Calu3 (cell line): ENCODE measurements around the gene LYPLA2. TPM values are rescaled to one million over a fixed set of nuclear protein-coding genes. Genes with fewer than 3 reads are reported as not detected.

Experiments
- BruUV-seq: library from RNA; stranded (reverse); fragments of 400-500 nt; replicated peaks from 2 replicates; lab custom pipeline; 2021; lab: Mats Ljungman, UMichigan
- CTCF ChIA-PET: fragments of 300-600 bp; sonication (Branson Sonifier 250); formaldehyde crosslinking; loops from one replicate; lab custom pipeline; 2022; ENCODE audit warnings: antibody characterized with exemption; lab: Charles Lee
- DNase-seq: peaks from one replicate; pipeline ENCODE4 v3.0.0; 2022
- H3K27ac Mint-ChIP-seq: one replicate; pipeline ENCODE4 v1.8.0; 2022; ENCODE audit warnings: mixed read lengths; ENCODE audit not compliant: unreplicated experiment
- H3K27me3 Mint-ChIP-seq: one replicate; pipeline ENCODE4 v1.8.0; 2022; ENCODE audit warnings: mixed read lengths; ENCODE audit not compliant: unreplicated experiment
- H3K36me3 Mint-ChIP-seq: one replicate; pipeline ENCODE4 v1.8.0; 2022; ENCODE audit warnings: mild to moderate bottlenecking, moderate library complexity, mixed read lengths; ENCODE audit not compliant: insufficient read depth, unreplicated experiment
- H3K4me1 Mint-ChIP-seq: one replicate; pipeline ENCODE4 v1.8.0; 2022; ENCODE audit warnings: mild to moderate bottlenecking, low read depth, mixed read lengths; ENCODE audit not compliant: unreplicated experiment
- H3K4me3 Mint-ChIP-seq: one replicate; pipeline ENCODE4 v1.8.0; 2022; ENCODE audit warnings: mild to moderate bottlenecking, low read depth, moderate library complexity, mixed read lengths; ENCODE audit not compliant: unreplicated experiment
- H3K9me3 Mint-ChIP-seq: one replicate; pipeline ENCODE4 v1.8.0; 2022; ENCODE audit warnings: low read depth, mixed read lengths; ENCODE audit not compliant: unreplicated experiment
- CTCF ChIP-seq: fragments of 200-600 bp; IDR thresholded peaks from one replicate; pipeline ENCODE4 v1.8.0; 2022; ENCODE audit warnings: antibody characterized with exemption; ENCODE audit not compliant: unreplicated experiment
- intact Hi-C: fragments of 100-400 bp; cut with micrococcal nuclease; formaldehyde crosslinking; loops from one replicate; pipeline ENCODE4 v1.10.0; 2022; ENCODE audit not compliant: unreplicated experiment
- total RNA-seq: library from RNA; stranded (reverse); gene quantifications from 2 replicates; pipeline ENCODE4 v1.2.3, GENCODE V29; 2022

The LYPLA2 gene
- total RNA-seq, 1 experiment from 2014 or later = 52.0 TPM

DNA sequence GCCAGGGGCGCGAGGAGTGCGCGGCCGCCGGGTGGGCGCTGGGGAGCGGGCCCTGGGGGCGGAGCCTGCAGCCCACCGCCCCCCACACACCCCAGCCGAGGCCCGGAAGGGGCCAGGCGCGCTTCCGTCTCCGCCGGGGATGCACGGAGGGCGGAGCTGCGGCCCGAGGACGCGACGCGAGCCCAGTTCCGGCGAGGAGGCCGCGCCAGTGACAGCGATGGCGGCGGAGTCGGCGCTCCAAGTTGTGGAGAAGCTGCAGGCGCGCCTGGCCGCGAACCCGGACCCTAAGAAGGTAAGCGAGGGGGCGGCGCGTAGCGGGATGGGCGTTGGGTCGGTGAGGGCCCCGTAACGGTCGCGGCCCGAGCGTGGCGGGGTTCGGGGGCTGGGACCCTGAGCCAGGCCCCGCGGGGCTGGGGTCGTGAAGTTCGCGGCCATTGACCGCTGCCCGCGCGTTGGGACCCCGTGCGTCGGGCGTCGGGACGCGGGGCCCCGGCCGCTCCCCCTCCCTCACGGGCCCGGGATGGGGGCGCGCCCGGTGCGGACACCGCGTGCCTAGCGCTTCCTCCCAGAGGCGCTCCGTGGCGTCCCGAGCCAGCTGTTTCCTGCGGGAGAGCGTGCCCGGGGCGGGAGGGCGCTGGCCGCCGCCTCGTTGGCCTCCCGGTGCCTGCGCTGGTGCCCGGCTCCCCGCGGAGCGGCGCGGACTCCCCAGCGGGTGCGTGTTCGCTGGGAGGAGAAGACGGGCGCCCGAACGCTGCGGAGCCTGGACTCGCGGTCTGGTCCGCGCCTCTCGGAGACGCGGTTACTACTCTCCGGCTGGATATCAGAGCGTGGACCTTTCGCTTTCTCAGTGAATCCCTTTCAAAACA is 47.4 kb upstream of the LYPLA2 start, which contains the start of gene ELOA:
Gene ELOA (plus strand): TSS at position 185 of the 866 bp plus-strand sequence. CDS start 33 bp downstream, at position 218.
- peak within 1 kb of the TSS; percentile 76 for H3K4me3 Mint-ChIP-seq
- CTCF ChIA-PET = interaction anchor here (0.6 to 1.3 kb wide), 3 partner anchors 16 to 121 kb away, joined by 3 to 4 read pairs (median 3); partner anchors contain the start of gene RPL11
- H3K27ac Mint-ChIP-seq = peak within 1 kb of the TSS; percentile 17
- H3K9me3 Mint-ChIP-seq = no peaks in the 10 kb centered on the region
- H3K36me3 Mint-ChIP-seq = peaks cover 40% of the 10 kb centered on the region
- H3K4me1 Mint-ChIP-seq = peaks cover 13% of the 10 kb centered on the region
- DNase-seq = peak; percentile 67
- no peaks in the 10 kb centered on the region for H3K27me3 Mint-ChIP-seq
- no TSS peak for BruUV-seq
- intact Hi-C loops = no loop called here
- TF ChIP-seq CTCF = no peak

GRCh38 chr1:23745515-23745914 is 45.4 kb upstream of the LYPLA2 start:
- Mint-ChIP-seq H3K4me1 (peaks cover 13% of the 10 kb centered on the region), H3K4me3 (peak overlapping the region; percentile 76), H3K27ac (no peak overlapping the region), H3K36me3 (peaks cover 45% of the 10 kb centered on the region), H3K9me3 (no peaks in the 10 kb centered on the region), H3K27me3 (no peaks in the 10 kb centered on the region)
- TF ChIP-seq CTCF = no peak
- DNase-seq = no peak
- CTCF ChIA-PET = interaction anchor here (0.6 to 1.2 kb wide), 4 partner anchors 44 to 191 kb away, joined by 3 to 7 read pairs (median 4); partner anchors contain the start of gene RPL11
- BruUV-seq = no TSS peak
- intact Hi-C loops = no loop called here

GRCh38 chr1:23748016-23748415 is 42.9 kb upstream of the LYPLA2 start:
- Mint-ChIP-seq H3K27ac (no peak overlapping the region), H3K36me3 (peaks cover 40% of the 10 kb centered on the region), H3K9me3 (no peaks in the 10 kb centered on the region), H3K4me3 (no peak overlapping the region), H3K27me3 (no peaks in the 10 kb centered on the region), H3K4me1 (no peaks in the 10 kb centered on the region)
- intact Hi-C loops = no loop called here
- CTCF ChIA-PET = no interaction called here
- BruUV-seq = no TSS peak
- TF ChIP-seq CTCF = no peak
- no peak for DNase-seq

- DNase-seq = peak; percentile 50
- Mint-ChIP-seq H3K27me3 (no peaks in the 10 kb centered on the region), H3K27ac (peak overlapping the region; percentile 48), H3K4me1 (peaks cover 6% of the 10 kb centered on the region), H3K4me3 (no peak overlapping the region), H3K9me3 (no peaks in the 10 kb centered on the region), H3K36me3 (peaks cover 38% of the 10 kb centered on the region)
- CTCF ChIA-PET = no interaction called here
- TF ChIP-seq CTCF = peak; percentile 56
- BruUV-seq = TSS peak; percentile 30
- intact Hi-C loops = no loop called here
Measured at GRCh38 chr1:23751050-23751814, 39.7 kb upstream of the LYPLA2 start.
